ENCODE measurements around the gene ISYNA1. TPM values are rescaled to one million over a fixed set of nuclear protein-coding genes. Genes with fewer than 3 reads are reported as not detected.

Gene ISYNA1
- total and polyA plus RNA-seq, 2 of the 13 experiments (the other 11 are each of a cell fraction or from before 2014, with no cell fraction given) = 29.6 to 48.5 TPM

DNA sequence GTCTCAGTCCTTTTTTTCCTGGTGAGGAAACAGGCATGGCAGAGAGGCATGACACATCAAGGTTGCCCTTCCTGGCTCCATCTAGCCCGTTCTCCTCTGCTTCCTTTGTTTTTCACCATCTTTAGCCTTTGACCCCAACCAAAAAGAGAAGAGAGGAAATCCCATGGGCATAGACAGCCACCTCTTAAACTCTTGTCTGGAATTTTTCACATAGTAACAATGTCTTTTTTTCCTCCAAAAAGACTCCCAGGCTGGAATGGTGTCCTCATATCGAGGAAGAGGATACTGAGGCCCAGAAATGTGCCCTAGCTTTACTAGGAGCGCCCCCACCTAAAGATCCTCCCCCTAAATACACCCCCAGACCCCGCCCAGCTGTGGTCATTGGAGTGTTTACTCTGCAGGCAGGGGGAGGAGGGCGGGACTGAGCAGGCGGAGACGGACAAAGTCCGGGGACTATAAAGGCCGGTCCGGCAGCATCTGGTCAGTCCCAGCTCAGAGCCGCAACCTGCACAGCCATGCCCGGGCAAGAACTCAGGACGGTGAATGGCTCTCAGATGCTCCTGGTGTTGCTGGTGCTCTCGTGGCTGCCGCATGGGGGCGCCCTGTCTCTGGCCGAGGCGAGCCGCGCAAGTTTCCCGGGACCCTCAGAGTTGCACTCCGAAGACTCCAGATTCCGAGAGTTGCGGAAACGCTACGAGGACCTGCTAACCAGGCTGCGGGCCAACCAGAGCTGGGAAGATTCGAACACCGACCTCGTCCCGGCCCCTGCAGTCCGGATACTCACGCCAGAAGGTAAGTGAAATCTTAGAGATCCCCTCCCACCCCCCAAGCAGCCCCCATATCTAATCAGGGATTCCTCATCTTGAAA is 52.0 kb downstream of the ISYNA1 start, which contains the start of gene GDF15 (continued):
- TF ChIP-seq HNF4G (IDR thresholded peaks at IDR 0.05; ENCODE audit: borderline replicate concordance, low read depth, low read length) (peak; percentile 95), HNF4G (CRISPR knock-in tag; IDR thresholded peaks at IDR 0.05; ENCODE audit: borderline replicate concordance, low read depth) (peak; percentile 85), ZNF629 (CRISPR knock-in tag; conservative IDR thresholded peaks at IDR 0.05) (peak; percentile 70), PRDM4 (CRISPR knock-in tag; IDR thresholded peaks at IDR 0.05; ENCODE audit: borderline replicate concordance) (no peak), XBP1 (CRISPR knock-in tag; IDR thresholded peaks at IDR 0.05) (peak; percentile 95), PAF1 (CRISPR knock-in tag; IDR thresholded peaks at IDR 0.05) (no peak; the same call in none of the 2 replicates), ERF (CRISPR knock-in tag; IDR thresholded peaks at IDR 0.05) (peak; percentile 84; the same call in 1 of the 2 replicates), GPBP1L1 (CRISPR knock-in tag; IDR thresholded peaks at IDR 0.05) (no peak), IRX3 (CRISPR knock-in tag; IDR thresholded peaks at IDR 0.05; ENCODE audit: borderline replicate concordance, low read depth) (0 out of 2 replicates have a peak, but pooled peaks have one; percentile 60), ZNF282 (IDR thresholded peaks at IDR 0.05; ENCODE audit: partially characterized antibody) (no peak), SIN3B (IDR thresholded peaks at IDR 0.05; ENCODE audit: low read length) (peak; percentile 49; the same call in 1 of the 2 replicates), HMGXB3 (CRISPR knock-in tag; IDR thresholded peaks at IDR 0.05; ENCODE audit: borderline replicate concordance) (no peak; the same call in 1 of the 2 replicates)
- TF ChIP-seq, protein P1, sequence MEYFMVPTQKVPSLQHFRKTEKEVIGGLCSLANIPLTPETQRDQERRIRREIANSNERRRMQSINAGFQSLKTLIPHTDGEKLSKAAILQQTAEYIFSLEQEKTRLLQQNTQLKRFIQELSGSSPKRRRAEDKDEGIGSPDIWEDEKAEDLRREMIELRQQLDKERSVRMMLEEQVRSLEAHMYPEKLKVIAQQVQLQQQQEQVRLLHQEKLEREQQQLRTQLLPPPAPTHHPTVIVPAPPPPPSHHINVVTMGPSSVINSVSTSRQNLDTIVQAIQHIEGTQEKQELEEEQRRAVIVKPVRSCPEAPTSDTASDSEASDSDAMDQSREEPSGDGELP (IDR thresholded peaks at IDR 0.05; ENCODE audit: borderline replicate concordance, low read depth) = peak; percentile 88
- TF ChIP-seq, protein P2, sequence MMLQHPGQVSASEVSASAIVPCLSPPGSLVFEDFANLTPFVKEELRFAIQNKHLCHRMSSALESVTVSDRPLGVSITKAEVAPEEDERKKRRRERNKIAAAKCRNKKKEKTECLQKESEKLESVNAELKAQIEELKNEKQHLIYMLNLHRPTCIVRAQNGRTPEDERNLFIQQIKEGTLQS (CRISPR knock-in tag; IDR thresholded peaks at IDR 0.05) = peak; percentile 59
- TF ChIP-seq, protein P3, sequence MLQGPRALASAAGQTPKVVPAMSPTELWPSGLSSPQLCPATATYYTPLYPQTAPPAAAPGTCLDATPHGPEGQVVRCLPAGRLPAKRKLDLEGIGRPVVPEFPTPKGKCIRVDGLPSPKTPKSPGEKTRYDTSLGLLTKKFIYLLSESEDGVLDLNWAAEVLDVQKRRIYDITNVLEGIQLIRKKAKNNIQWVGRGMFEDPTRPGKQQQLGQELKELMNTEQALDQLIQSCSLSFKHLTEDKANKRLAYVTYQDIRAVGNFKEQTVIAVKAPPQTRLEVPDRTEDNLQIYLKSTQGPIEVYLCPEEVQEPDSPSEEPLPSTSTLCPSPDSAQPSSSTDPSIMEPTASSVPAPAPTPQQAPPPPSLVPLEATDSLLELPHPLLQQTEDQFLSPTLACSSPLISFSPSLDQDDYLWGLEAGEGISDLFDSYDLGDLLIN (CRISPR knock-in tag; IDR thresholded peaks at IDR 0.05; ENCODE audit: borderline replicate concordance) = peak; percentile 98
